Right atrium auricular region (tissue), 2 donors: ENCODE measurements around the gene PIPOX. TPM values are rescaled to one million over a fixed set of nuclear protein-coding genes. Genes with fewer than 3 reads are reported as not detected.

Experiments used
- DNase-seq: peaks from one replicate; pipeline ENCODE4 v3.0.0-alpha.2; 2019; ENCODE audit warnings: low spot score
- H3K27ac ChIP-seq, 2 donors: fragments of 200-600 bp; sonication (generic); 1 replicate in 1 of 2; 2 replicates in 1 of 2; pipeline ENCODE4 v1.5.1; 2016 to 2019
- H3K27me3 ChIP-seq, 2 donors: fragments of 200-600 bp; sonication (generic); one replicate each; pipeline versions ENCODE4 v1.5.1 to v1.6.0; 2017 to 2019
- H3K36me3 ChIP-seq: fragments of 200-600 bp; sonication (generic); one replicate; pipeline ENCODE4 v1.5.1; 2016
- H3K4me1 ChIP-seq, 2 donors: fragments of 200-600 bp; sonication (generic); one replicate each; pipeline versions ENCODE4 v1.5.1 to v1.6.0; 2017 to 2019
- H3K4me3 ChIP-seq, 2 donors: fragments of 200-600 bp; sonication (generic); 1 replicate in 1 of 2; 2 replicates in 1 of 2; pipeline ENCODE4 v1.5.1; 2017 to 2019; ENCODE audit warnings: mild to moderate bottlenecking in 1 of 2, moderate library complexity in 1 of 2
- H3K9me3 ChIP-seq, 2 donors: fragments of 200-600 bp; sonication (generic); one replicate each; pipeline ENCODE4 v1.5.1; 2019
- total RNA-seq, 2 donors: library from RNA; depleted of rRNA; stranded (reverse); fragments of >200 nt; gene quantifications; one replicate each; pipeline ENCODE4 v1.1.0, GENCODE V29; 2016
- TF ChIP-seq, protein P1 (sequence below), 2 donors: fragments of 200-600 bp; sonication (generic); IDR thresholded peaks; one replicate each; pipeline ENCODE4 v1.5.1; 2019; ENCODE audit warnings: antibody characterized with exemption in 2 of 2

The PIPOX gene
- total RNA-seq, 2 donors from 2014 or later = 0.37 to 0.79 TPM

DNA sequence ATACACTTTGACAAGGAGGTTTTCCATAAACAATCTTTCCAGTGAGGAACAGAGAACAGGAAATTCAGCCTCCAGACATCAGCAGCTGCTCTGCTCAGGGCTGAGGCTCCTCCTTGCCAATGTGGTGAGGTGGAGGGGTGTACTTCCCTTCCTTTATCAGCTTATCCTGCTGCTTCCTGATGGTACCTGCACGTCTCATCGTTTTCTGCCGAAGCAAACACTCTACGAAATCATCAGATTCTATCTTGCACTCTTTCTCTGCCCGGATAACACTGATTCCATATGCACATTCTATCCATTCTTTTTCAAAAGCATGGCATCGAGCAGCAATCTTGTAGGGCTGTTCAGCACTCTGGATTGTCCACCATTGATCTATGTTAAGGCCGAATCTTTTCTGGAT is 21.7 kb upstream of the PIPOX start:
- no peaks in the 10 kb centered on the region for H3K27me3 ChIP-seq

DNA sequence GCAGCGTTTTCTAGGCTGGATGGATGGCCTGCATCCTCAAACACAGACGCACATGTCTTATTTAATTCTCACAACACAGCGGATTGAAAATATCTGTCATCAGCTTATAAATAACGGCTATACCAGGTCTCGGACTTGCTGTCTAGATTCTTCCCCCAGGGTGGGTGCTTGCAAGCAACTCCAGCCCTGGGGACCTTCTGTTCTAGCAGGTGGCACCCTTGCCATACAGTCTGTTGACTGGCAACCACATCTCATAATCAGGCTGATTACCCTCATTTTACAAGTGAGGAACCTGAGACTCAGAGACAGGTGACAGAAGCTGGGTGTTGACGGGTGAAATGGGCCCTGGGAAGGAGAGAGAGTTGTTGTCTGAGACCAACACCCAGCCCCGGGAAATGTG is 20.9 kb upstream of the PIPOX start:
- peaks cover 0 to 7% of the 10 kb centered on the region in 2 donors for H3K4me1 ChIP-seq
- TF ChIP-seq, protein P1, sequence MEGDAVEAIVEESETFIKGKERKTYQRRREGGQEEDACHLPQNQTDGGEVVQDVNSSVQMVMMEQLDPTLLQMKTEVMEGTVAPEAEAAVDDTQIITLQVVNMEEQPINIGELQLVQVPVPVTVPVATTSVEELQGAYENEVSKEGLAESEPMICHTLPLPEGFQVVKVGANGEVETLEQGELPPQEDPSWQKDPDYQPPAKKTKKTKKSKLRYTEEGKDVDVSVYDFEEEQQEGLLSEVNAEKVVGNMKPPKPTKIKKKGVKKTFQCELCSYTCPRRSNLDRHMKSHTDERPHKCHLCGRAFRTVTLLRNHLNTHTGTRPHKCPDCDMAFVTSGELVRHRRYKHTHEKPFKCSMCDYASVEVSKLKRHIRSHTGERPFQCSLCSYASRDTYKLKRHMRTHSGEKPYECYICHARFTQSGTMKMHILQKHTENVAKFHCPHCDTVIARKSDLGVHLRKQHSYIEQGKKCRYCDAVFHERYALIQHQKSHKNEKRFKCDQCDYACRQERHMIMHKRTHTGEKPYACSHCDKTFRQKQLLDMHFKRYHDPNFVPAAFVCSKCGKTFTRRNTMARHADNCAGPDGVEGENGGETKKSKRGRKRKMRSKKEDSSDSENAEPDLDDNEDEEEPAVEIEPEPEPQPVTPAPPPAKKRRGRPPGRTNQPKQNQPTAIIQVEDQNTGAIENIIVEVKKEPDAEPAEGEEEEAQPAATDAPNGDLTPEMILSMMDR (IDR thresholded peaks at IDR 0.05) = no peak
- H3K27me3 ChIP-seq = no peaks in the 10 kb centered on the region
- no peak for DNase-seq
- H3K36me3 ChIP-seq = no peaks in the 10 kb centered on the region
- H3K9me3 ChIP-seq = no peaks in the 10 kb centered on the region
- no peak overlapping the region for H3K4me3 ChIP-seq
- no peak overlapping the region for H3K27ac ChIP-seq

More for the DNA sequence above, 21.7 kb upstream of the PIPOX start:
- no peaks in the 10 kb centered on the region for H3K9me3 ChIP-seq
- TF ChIP-seq, protein P1 (IDR thresholded peaks at IDR 0.05) = no peak
- no peak for DNase-seq
- no peak overlapping the region for H3K27ac ChIP-seq
- H3K4me1 ChIP-seq = peaks cover 0 to 7% of the 10 kb centered on the region in 2 donors
- no peaks in the 10 kb centered on the region for H3K36me3 ChIP-seq
- H3K4me3 ChIP-seq = no peak overlapping the region

DNA sequence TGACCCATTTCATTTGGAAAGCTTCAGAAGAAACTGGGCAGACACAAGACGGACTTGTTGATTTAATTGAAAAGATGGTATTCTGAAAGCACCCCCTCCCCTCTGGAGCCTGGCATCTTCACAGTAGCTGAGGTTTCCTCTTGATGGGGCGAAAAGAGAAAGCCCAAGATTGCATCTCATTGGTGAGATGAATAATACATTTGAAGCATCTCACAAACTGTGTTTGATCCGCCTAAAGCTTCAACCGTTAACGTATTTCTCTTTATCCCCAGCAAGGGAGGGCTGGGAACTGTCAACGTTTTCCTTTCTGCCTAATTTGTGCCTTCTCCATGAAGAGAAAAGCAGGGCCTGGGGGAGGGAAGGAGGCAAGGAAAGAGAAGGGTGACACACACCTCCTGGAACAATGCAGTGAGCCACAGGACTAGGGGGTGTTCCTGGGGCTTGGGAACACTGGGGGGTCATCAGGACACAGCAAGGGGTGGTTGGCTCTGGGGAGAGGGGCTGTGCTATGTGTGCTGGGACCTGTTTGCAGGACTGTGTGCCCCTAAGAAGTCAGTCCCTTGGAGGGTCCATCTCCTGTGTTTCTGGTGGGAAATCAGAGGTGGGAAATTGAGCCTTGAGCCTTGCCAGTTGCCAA is 18.5 kb upstream of the PIPOX start:
- Histone ChIP-seq H3K27ac (no peak overlapping the region), H3K36me3 (no peaks in the 10 kb centered on the region), H3K27me3 (no peaks in the 10 kb centered on the region), H3K4me3 (no peak overlapping the region), H3K9me3 (no peaks in the 10 kb centered on the region), H3K4me1 (peaks cover 0 to 7% of the 10 kb centered on the region in 2 donors)
- TF ChIP-seq, protein P1 (IDR thresholded peaks at IDR 0.05) = no peak
- DNase-seq = no peak

DNA sequence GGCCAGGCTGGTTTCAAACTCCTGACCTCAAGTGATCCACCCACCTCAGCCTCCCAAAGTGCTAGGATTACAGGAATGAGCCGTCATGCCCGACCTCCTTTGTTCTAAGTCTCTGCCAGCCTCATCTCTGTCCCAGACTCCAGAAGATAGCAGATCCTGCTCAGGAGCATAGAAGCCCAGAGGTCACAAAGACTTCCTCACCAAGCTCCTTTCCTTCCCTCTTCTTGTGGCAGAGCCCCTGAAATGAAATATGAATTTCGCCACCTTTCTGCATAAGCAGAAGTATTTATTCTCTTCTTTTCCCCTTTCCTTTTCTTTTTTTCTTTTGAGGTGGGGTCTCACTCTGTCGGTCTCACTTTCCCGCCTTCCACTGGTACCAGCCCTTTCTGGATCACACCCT is 11.5 kb upstream of the PIPOX start:
- TF ChIP-seq, protein P1 (IDR thresholded peaks at IDR 0.05) = no peak
- no peaks in the 10 kb centered on the region for H3K4me1 ChIP-seq
- H3K27ac ChIP-seq = no peak overlapping the region
- no peaks in the 10 kb centered on the region for H3K36me3 ChIP-seq
- no peaks in the 10 kb centered on the region for H3K27me3 ChIP-seq
- no peak for DNase-seq
- H3K4me3 ChIP-seq = no peak overlapping the region
- peaks cover 0 to 16% of the 10 kb centered on the region in 2 donors for H3K9me3 ChIP-seq

DNA sequence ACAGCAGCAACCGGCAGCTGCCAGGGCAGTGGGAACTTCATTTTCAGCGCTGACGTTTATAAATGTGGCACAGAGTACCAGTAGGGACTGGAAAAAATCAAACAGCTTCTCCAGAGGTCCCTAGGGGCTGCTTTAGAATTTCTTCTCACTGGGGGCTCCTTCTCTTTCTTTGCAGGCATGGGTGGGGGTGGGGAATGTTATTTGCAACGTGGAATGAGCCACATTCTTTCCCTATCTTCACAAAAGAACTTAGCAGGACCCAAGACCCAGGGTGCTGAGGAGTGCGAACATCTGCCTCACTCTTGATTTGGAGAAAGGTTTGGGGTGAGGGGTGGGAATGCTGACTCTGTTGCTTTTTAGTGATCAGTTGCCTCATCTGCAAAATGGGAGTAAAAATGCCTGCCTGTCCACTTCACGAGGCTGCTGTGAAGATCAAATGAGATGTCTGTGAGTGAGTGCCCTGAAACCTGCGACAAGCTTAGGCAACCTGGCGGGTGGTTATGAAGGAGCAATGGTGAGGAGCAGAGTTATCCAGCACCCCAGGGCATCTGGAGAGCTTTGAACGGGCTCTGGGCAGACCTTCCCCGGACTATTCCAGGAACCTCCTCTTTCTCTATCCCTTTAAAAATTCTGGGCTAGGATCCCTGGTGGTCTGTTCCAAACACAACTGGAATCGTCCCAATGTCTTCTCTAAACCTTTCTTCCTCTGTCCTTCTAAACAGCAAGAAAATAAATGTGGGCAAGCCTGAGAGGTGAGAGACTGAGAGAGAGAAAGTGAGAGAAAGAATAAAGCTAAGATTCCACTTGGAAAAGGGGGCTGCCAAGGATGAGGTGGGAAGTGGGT is 10.7 kb upstream of the PIPOX start:
- Histone ChIP-seq H3K36me3 (no peaks in the 10 kb centered on the region), H3K4me1 (no peaks in the 10 kb centered on the region), H3K27ac (no peak overlapping the region), H3K27me3 (no peaks in the 10 kb centered on the region), H3K4me3 (no peak overlapping the region), H3K9me3 (peaks cover 0 to 16% of the 10 kb centered on the region in 2 donors)
- no peak for DNase-seq
- TF ChIP-seq, protein P1 (IDR thresholded peaks at IDR 0.05) = no peak
